ENCODE measurements around the gene KLK7. TPM values are rescaled to one million over a fixed set of nuclear protein-coding genes. Genes with fewer than 3 reads are reported as not detected.

Gene KLK7
- not detected in 2 replicates for total RNA-seq

DNA sequence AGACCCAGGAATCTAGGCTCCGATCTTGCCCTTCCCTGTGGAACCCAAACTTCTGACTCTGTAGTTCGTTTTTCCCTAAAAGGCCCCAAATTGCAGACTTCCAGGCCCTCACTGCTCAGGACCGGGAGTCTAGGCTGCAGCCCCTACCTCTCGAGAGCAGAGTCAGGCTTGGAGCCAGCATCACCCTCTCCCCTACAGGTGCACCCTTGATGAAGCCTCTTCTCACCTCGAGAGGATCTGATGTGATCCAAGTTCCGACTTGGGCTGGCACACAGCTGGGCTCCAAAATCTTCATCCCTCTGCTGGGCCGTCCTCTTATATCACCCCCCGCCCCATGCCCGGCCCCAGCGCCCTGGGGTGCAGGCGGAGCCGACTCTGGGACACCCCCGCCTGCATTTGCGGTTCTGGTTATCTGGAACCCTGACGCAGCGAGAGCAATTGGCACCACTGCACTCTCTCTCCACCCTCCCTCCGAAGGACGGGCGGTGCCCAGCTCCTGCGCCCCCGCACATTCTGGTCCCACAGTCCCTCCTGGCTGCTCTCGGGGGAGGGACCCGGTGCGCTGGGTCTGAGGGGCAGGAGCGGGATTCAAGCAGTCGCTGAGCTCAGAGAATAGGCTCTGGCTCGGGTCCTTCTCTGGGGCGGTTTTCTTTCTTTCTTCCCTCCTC, at the start of gene KLK7:
KLK7 (minus strand) TSS at position 293 of the 668 bp plus-strand sequence. CDS start 1,518 bp downstream, outside the sequence.
- H3K36me3 Mint-ChIP-seq (ENCODE audit: low read depth): no peaks in the 10 kb centered on the region
- H3K27ac Mint-ChIP-seq: no peak within 1 kb of the TSS
- no peaks in the 10 kb centered on the region for H3K4me1 Mint-ChIP-seq (ENCODE audit: low read depth)
- no peaks in the 10 kb centered on the region for H3K9me3 Mint-ChIP-seq
- DNase-seq (ENCODE audit: low spot score): no peak
- intact Hi-C loops (cut with micrococcal nuclease): no loop called here
- H3K27me3 Mint-ChIP-seq (ENCODE audit: insufficient read depth): peaks cover 10% of the 10 kb centered on the region
- no peak within 1 kb of the TSS for H3K4me3 Mint-ChIP-seq

DNA sequence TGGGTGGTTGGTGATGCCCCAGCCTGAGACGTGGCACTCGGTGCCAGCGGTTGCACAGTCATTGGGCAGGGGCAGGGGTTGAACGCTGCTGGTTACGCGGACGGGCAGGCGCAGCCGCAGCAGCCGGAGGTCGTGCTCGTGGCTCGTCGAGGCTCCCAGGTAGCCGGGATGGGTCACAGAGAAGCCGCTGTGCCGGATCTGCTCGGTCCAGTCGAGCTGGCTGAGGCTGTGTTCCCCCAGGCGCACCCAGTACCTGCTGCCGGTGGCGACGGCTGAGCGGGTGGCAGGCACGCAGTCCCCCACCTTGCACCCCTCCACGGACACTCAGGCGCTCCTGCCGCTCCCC, 48.1 kb upstream of the KLK7 start:
- Mint-ChIP-seq H3K27ac (no peak overlapping the region), H3K27me3 (ENCODE audit: insufficient read depth) (peaks cover 3% of the 10 kb centered on the region), H3K4me3 (no peak overlapping the region), H3K36me3 (ENCODE audit: low read depth) (no peaks in the 10 kb centered on the region), H3K4me1 (ENCODE audit: low read depth) (no peaks in the 10 kb centered on the region), H3K9me3 (no peaks in the 10 kb centered on the region)
- intact Hi-C loops (cut with micrococcal nuclease): no loop called here
- DNase-seq (ENCODE audit: low spot score): no peak

DNA sequence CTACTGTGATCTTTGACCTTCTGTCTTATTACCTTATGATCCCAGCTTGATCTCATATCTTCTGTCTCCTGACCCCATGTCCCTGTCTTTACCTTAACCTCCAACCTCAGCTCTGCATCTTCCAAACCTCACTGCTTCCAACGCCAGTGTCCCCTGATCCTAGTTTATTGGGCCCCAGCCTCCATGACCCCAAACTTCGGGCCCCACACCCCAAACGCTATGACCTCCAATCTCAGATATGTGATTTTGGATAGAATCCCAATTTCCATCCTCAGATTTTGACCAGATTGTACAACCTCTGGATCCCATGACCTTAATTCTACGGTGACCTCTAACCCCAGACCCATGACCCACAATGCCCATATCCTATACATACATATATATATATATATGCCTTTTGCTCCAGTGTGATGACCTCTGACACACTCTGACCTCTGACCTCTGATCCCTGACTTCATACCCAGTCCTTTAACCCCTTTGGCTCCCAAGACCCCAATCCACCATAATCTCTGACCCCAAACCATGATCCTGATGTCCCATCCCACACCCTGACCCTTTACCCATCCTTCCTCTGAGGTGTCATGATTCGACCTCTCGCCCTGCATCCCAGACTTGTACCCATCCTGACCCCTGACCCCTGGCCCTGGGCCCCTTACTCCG, 47.6 kb upstream of the KLK7 start:
- Mint-ChIP-seq H3K4me3 (no peak overlapping the region), H3K9me3 (no peaks in the 10 kb centered on the region), H3K36me3 (ENCODE audit: low read depth) (no peaks in the 10 kb centered on the region), H3K27me3 (ENCODE audit: insufficient read depth) (peaks cover 5% of the 10 kb centered on the region), H3K27ac (no peak overlapping the region), H3K4me1 (ENCODE audit: low read depth) (no peaks in the 10 kb centered on the region)
- DNase-seq (ENCODE audit: low spot score): no peak
- intact Hi-C loops (cut with micrococcal nuclease): no loop called here

DNA sequence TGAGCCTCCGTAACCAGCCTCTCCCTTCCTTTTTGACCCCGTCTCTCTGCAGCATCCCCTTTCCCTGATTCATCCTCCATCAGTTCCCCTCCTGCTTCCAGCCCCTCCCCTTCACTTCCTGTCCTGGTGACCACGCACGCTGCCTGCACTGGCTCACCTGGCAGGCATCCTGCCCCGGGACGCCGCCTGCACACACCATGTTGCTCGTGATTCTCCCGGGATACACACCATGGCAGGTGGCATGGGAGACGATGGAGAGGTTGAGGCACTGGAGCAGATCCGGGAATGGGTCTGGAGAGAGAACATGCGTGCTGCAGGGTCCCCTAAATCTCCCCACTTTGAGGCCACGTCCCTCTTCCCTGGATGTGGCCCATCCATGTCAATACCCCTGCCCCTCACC, 46.9 kb upstream of the KLK7 start:
- Mint-ChIP-seq H3K4me1 (ENCODE audit: low read depth) (no peaks in the 10 kb centered on the region), H3K36me3 (ENCODE audit: low read depth) (no peaks in the 10 kb centered on the region), H3K9me3 (no peaks in the 10 kb centered on the region), H3K27me3 (ENCODE audit: insufficient read depth) (peaks cover 5% of the 10 kb centered on the region), H3K4me3 (no peak overlapping the region), H3K27ac (no peak overlapping the region)
- no peak for DNase-seq (ENCODE audit: low spot score)
- intact Hi-C loops (cut with micrococcal nuclease): no loop called here

DNA sequence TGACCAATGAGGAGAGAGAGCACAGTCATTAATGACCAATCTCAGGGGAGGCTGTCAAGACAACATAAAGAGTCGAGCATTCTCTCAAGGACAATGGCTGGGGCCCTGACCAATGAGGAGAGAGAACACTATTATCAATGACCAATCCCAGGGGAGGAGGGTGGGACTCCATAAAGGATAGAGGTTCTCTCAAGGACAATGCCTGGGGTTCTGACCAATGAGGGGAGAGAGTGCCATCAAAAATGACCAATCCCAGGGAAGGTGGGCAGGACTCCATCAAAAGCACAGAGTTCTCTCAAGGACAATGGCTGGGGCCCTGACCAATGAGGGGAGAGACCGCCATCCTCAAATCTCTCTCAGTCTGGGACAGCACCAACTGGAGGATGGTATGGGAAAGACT, 46.0 kb upstream of the KLK7 start:
- Mint-ChIP-seq H3K27me3 (ENCODE audit: insufficient read depth) (peaks cover 5% of the 10 kb centered on the region), H3K27ac (no peak overlapping the region), H3K9me3 (no peaks in the 10 kb centered on the region), H3K4me1 (ENCODE audit: low read depth) (no peaks in the 10 kb centered on the region), H3K4me3 (no peak overlapping the region), H3K36me3 (ENCODE audit: low read depth) (no peaks in the 10 kb centered on the region)
- intact Hi-C loops (cut with micrococcal nuclease): no loop called here
- no peak for DNase-seq (ENCODE audit: low spot score)

DNA sequence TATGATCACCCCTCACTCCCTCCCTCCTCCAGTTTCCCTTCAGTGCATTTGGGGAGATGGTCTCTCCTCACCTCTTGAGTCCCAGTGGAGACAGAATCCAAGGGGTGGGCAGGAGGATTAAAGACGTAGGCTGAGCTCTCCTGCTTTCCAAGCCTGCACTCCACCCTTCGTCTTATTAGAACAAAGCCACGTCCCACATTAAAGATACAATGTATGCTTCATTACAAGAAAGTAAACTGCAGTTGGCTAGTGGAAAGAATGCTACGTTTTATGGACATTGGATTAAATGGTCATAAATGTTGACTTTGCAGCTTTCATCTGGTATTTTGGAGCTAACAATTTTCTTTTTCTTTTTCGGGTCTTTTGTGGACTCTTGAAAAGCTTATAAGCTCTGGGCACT, 44.2 kb upstream of the KLK7 start:
- H3K36me3 Mint-ChIP-seq (ENCODE audit: low read depth): no peaks in the 10 kb centered on the region
- no peak overlapping the region for H3K4me3 Mint-ChIP-seq
- H3K4me1 Mint-ChIP-seq (ENCODE audit: low read depth): no peaks in the 10 kb centered on the region
- peaks cover 3% of the 10 kb centered on the region for H3K27me3 Mint-ChIP-seq (ENCODE audit: insufficient read depth)
- no peak for DNase-seq (ENCODE audit: low spot score)
- intact Hi-C loops (cut with micrococcal nuclease): no loop called here
- no peak overlapping the region for H3K27ac Mint-ChIP-seq
- H3K9me3 Mint-ChIP-seq: no peaks in the 10 kb centered on the region

DNA sequence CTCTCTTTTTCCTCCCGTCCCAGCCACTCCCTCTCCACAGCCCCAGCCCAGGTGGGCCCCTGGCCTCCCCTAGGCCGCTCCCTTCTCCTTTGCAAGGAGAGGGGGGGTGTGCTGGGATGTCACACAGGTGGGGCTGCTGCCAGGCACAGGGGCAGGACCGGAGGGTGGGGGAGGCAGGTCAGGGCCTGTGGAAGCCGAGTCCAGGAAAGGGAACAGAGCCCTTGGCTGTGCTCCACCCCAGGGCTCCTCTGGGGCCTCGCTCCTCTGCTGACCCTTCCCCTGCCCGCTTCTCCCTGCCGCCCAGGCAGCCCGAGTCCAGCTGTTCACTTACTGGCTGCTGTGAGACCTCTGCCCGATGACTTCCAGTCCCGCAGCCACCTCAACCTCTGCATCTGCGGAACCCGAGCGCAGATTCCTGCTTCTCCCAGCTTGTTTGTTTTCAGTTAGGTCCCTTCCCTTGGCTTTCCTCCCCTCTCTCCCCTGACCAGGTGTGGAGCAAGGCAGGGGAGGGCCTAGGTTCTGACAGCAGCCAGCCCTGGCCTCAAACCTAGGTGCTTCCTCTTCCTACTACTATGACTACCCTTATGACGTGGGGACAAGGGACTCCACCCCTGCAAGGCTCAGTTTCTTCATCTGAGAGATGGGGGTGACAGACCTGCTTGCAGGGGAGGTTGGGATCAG, 43.5 kb upstream of the KLK7 start:
- H3K9me3 Mint-ChIP-seq: no peaks in the 10 kb centered on the region
- intact Hi-C loops (cut with micrococcal nuclease): no loop called here
- no peak for DNase-seq (ENCODE audit: low spot score)
- H3K27me3 Mint-ChIP-seq (ENCODE audit: insufficient read depth): peaks cover 3% of the 10 kb centered on the region
- no peak overlapping the region for H3K27ac Mint-ChIP-seq
- no peak overlapping the region for H3K4me3 Mint-ChIP-seq
- no peaks in the 10 kb centered on the region for H3K4me1 Mint-ChIP-seq (ENCODE audit: low read depth)
- no peaks in the 10 kb centered on the region for H3K36me3 Mint-ChIP-seq (ENCODE audit: low read depth)

DNA sequence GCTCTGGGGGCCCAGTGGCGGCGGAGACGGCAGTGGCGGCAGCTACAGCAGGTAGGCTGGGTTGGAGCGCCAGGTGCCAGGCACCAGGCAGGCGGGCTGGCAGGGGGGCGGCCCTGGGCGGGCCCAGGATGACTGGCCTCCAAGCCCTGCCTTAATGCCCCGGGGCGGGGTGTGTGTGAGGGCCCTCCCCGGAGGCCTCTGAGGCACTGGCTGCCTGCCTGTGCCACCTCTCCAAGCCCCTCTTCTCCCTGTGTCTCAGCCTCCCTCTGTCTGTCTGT, 42.8 kb upstream of the KLK7 start, which contains the start of gene KLK11:
KLK11 (minus strand) TSS at position 63 of the 278 bp plus-strand sequence. CDS start 985 bp downstream, outside the sequence.
- Mint-ChIP-seq H3K27ac (no peak within 1 kb of the TSS), H3K36me3 (ENCODE audit: low read depth) (no peaks in the 10 kb centered on the region), H3K4me3 (no peak within 1 kb of the TSS), H3K4me1 (ENCODE audit: low read depth) (no peaks in the 10 kb centered on the region), H3K27me3 (ENCODE audit: insufficient read depth) (peaks cover 5% of the 10 kb centered on the region), H3K9me3 (no peaks in the 10 kb centered on the region)
- intact Hi-C loops (cut with micrococcal nuclease): no loop called here
- DNase-seq (ENCODE audit: low spot score): no peak

DNA sequence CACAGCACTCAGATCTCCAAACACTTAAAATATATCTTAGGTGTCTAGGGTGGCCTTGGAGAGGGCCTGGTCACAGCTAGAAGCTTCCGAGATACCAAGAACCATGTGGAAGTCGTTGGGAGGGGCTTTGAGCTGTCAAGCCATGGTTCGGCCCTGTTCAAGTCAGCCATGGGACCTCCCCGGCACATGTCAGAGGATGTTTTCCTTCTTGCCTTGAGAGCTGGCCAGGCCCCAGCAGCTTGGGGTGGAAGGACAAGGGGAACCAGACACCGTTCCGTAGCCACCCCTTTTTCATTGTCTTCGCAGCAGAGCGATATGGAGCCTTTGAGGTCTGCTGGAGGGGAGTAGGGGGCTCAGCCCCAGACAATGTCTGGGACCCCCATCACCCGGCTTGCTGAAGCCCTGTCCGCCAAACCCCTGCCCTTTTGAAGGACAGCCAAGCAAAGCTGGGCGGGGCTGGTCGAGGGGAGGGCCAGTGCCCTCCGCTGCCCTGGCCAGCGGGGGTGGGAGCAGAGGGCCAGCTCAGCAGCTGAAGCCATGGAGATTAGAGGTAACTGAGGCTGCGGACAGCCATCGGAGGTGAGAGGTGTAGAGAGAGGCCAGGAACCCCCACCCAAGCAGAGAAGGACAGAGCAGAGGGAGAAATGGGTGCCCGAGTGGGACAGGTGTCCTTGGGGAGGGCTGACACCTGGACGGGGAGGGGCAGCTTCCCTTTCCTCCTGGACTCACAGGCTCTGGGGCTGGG, 42.3 kb upstream of the KLK7 start:
- Mint-ChIP-seq H3K4me3 (no peak overlapping the region), H3K9me3 (no peaks in the 10 kb centered on the region), H3K4me1 (ENCODE audit: low read depth) (no peaks in the 10 kb centered on the region), H3K27ac (no peak overlapping the region), H3K27me3 (ENCODE audit: insufficient read depth) (peaks cover 9% of the 10 kb centered on the region), H3K36me3 (ENCODE audit: low read depth) (no peaks in the 10 kb centered on the region)
- intact Hi-C loops (cut with micrococcal nuclease): no loop called here
- no peak for DNase-seq (ENCODE audit: low spot score)

DNA sequence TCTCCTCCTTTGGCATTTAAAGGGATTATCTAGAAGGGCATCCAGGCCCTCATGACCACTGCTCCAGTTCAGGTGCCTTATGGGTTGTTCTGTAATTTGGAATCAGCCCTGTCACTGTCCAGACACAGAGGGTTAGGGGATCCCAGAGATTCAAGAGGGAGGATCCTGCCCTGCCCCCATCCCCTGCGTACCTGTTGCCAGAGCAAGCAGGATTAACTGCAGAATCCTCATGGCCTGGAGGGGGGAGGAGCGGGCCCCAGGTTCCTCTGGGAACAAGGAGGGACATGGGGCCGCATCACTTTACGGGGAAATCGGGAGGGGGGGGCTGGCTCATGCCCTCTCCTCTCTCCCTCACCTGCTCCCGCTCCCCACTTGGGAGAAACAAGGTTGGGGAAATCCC, 41.7 kb upstream of the KLK7 start:
- peaks cover 14% of the 10 kb centered on the region for H3K27me3 Mint-ChIP-seq (ENCODE audit: insufficient read depth)
- no peak for DNase-seq (ENCODE audit: low spot score)
- no peaks in the 10 kb centered on the region for H3K4me1 Mint-ChIP-seq (ENCODE audit: low read depth)
- no peak overlapping the region for H3K4me3 Mint-ChIP-seq
- no peaks in the 10 kb centered on the region for H3K9me3 Mint-ChIP-seq
- H3K36me3 Mint-ChIP-seq (ENCODE audit: low read depth): no peaks in the 10 kb centered on the region
- no peak overlapping the region for H3K27ac Mint-ChIP-seq
- intact Hi-C loops (cut with micrococcal nuclease): no loop called here

DNA sequence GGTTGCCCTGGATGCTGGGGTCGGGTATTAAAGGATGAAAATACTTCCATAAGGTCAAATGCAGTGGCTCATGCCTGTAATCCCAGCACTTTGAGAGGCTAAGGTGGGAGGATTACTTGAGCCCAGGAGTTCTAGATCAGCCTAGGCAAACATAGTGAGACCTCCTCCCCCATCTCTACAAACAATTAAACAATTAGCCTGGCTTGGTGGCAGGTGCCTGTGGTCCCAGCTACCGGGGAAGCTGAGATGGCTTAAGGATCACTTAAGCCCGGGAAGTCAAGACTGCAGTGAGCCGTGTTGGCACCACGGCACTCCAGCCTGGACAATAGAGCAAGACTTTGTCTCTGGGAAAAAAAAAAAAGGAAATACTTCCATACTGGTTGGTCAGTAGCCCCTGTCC, 41.2 kb upstream of the KLK7 start:
- intact Hi-C loops (cut with micrococcal nuclease): loop anchor here (5.0 kb wide), 1 partner anchor 142 kb away; no protein-coding TSS in a partner anchor
- peaks cover 17% of the 10 kb centered on the region for H3K27me3 Mint-ChIP-seq (ENCODE audit: insufficient read depth)
- no peak overlapping the region for H3K27ac Mint-ChIP-seq
- no peaks in the 10 kb centered on the region for H3K9me3 Mint-ChIP-seq
- no peak overlapping the region for H3K4me3 Mint-ChIP-seq
- no peak for DNase-seq (ENCODE audit: low spot score)
- H3K4me1 Mint-ChIP-seq (ENCODE audit: low read depth): peaks cover 3% of the 10 kb centered on the region
- H3K36me3 Mint-ChIP-seq (ENCODE audit: low read depth): no peaks in the 10 kb centered on the region

DNA sequence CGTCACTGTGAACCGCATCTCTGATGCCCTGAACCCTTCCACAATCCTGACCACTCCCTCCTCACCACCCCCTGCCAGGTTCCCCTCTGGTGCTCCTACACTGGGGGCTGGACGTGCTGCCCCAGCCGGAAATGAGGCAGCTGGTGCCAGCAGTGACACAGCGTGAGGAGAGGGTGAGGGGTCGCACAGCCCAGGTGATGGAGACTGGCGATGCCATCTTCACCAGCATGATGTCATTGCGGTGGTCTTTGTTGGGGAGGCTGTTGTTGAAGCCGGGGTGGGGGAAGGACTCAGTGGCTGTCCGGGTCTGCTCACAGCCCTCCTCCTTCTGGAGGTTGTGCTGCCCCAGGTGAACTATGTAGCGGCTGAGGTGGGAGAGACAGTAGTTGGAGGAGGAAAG, 40.2 kb upstream of the KLK7 start:
- peaks cover 6% of the 10 kb centered on the region for H3K4me1 Mint-ChIP-seq (ENCODE audit: low read depth)
- DNase-seq (ENCODE audit: low spot score): no peak
- H3K36me3 Mint-ChIP-seq (ENCODE audit: low read depth): no peaks in the 10 kb centered on the region
- intact Hi-C loops (cut with micrococcal nuclease): loop anchor here (5.0 kb wide), 1 partner anchor 143 kb away; no protein-coding TSS in a partner anchor
- peaks cover 26% of the 10 kb centered on the region for H3K27me3 Mint-ChIP-seq (ENCODE audit: insufficient read depth)
- H3K27ac Mint-ChIP-seq: no peak overlapping the region
- no peaks in the 10 kb centered on the region for H3K9me3 Mint-ChIP-seq
- H3K4me3 Mint-ChIP-seq: no peak overlapping the region

DNA sequence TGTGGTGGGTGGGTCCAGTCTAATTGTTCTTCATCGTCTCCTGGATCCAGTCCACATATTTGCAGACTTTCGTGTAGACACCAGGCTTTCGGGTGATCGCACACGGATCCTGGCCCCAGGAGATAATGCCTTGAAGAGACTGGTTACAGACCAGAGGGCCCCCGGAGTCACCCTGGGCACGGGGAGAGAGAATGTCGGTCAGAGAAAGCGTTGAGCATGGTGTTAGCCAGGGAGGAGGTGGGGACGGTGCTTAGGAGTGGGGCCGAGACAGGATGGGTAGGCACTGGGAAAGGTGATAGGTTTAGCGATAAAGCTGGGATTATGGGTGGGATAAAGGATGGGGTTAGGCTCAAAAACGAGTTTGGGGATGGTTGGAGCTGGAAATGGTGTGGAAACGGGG, 38.8 kb upstream of the KLK7 start:
- Mint-ChIP-seq H3K27ac (no peak overlapping the region), H3K27me3 (ENCODE audit: insufficient read depth) (peaks cover 35% of the 10 kb centered on the region), H3K9me3 (no peaks in the 10 kb centered on the region), H3K4me3 (no peak overlapping the region), H3K4me1 (ENCODE audit: low read depth) (peaks cover 12% of the 10 kb centered on the region), H3K36me3 (ENCODE audit: low read depth) (no peaks in the 10 kb centered on the region)
- DNase-seq (ENCODE audit: low spot score): no peak
- intact Hi-C loops (cut with micrococcal nuclease): loop anchor here (5.0 kb wide), 1 partner anchor 145 kb away; no protein-coding TSS in a partner anchor

All from activated T-helper 1 cell treated with anti-CD3 and anti-CD28 coated beads, Interleukin-12 subunit alpha, Interleukin-12 subunit beta, Interleukin-2, Interleukin-4 antibody, amounts not matched to agents 30 ng/mL and 10 ng/mL and 1 ng/mL, durations not matched to agents 14 hours and 24 hours and 36 hours (primary cell).